GM10847 (cell line): ENCODE results near the gene ZNF236.

Experiments used
- POLR2A ChIP-seq: IDR thresholded peaks from 2 replicates; pipeline ENCODE4 v1.6.1; 2011; ENCODE audit not compliant: insufficient read length; ENCODE audit errors: extremely low read depth

The ZNF236 gene

DNA sequence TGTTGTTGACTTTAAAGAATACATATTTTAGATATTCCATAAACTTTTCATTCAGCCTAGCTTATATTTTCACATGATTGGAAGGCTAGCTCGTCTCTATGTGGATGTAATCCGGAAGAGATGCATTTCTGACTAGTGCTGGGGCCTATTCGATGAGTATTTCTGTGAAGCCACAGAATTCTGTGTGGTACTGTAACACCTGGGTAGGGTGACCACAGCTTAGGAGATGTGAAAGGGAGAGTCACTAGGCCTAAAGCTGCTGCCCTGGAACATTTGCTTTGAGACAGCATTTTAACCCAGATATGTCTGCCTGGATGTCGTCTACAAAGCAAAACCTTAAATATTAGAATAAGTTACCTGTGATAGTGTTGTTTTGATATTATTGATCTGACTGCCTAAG is 83.5 kb downstream of the ZNF236 start:
- no peak for TF ChIP-seq POLR2A

DNA sequence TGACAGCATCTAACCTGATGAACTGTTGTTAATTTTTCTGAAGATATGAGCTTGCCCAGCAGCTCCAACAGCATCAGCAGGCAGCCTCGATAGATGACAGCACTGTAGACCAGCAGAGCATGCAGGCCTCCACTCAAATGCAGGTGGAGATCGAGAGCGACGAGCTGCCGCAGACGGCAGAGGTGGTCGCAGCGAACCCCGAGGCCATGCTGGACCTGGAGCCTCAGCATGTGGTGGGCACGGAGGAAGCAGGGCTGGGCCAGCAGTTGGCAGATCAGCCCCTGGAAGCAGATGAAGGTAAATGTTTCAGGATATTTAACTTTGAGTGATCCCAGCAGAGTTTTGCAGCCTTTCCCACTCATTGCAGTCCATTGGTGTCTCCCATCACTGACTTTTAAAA is 85.9 kb downstream of the ZNF236 start:
- no peak for TF ChIP-seq POLR2A

DNA sequence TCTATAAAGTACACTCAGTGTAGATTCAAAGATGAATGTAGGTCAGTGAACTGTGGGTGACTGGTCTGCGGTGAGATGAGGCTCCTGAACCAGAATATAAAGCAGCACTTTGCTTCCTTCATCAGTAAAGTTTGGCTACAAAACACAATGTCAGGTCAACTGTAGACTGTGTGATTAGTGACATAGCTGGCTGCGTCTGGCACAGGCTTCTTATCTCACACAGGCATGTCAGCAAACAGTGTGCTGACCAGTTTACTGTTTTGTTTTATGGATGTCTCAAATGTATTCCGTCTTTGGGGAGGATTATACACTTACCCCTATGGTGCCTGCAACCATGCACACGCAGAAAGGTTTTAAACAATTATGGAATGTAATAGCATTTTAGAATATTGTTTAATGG is 87.1 kb downstream of the ZNF236 start:
- TF ChIP-seq POLR2A, result no peak

DNA sequence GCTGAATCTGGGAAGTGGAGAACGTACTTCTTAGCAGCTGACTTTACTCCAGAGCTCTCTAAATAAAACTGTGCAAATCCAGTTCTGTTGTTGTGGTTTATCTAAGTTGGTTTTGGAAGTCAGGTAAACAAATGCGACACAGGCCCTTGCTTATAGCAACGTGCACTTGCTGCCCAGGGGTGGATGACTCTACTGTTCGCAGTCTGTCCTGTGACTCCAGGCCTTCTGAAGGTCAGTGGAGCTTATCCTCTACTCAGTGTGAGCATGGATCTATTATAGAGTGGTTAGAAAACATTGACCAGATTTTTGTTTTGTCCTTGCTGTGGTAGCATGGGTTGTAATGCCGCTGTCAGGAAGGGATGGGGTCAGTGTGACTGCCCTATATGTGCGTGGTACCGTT is 89.1 kb downstream of the ZNF236 start:
- no peak for TF ChIP-seq POLR2A

DNA sequence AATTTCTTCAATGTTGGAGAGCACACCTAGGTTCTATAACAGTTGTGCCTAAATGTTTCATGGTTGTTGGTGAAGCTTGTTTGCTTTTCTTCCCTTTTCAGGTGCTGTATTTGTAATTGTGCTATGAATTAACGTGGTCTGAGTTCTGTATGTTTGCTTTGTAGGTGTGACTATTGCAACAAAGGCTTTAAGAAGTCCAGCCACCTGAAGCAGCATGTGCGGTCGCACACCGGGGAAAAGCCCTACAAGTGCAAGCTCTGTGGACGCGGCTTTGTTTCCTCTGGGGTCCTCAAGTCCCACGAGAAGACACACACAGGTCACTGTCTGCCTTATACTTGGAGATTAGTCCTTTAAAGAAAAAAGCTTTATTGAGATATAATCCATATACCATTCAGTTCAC is 91.2 kb downstream of the ZNF236 start:
- TF ChIP-seq POLR2A, result no peak

DNA sequence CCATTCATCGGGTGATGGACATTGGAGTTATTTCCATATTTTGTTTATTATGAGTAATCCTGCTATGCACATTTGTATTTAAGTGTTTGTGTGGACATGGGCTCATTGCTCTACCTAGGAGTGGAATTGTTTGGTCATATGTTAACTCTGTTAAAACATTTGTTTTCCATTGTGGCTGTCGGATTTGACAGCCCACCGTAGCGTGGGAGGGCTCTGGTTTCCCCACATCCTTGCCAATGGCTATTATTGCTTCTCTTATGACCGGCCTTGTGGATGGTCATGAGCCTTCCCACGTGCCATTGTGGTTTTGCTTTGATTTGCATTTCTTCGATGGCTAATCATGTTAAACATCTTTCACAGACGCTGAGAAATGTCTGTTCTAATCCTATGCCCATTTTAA is 92.0 kb downstream of the ZNF236 start:
- TF ChIP-seq POLR2A, result no peak

DNA sequence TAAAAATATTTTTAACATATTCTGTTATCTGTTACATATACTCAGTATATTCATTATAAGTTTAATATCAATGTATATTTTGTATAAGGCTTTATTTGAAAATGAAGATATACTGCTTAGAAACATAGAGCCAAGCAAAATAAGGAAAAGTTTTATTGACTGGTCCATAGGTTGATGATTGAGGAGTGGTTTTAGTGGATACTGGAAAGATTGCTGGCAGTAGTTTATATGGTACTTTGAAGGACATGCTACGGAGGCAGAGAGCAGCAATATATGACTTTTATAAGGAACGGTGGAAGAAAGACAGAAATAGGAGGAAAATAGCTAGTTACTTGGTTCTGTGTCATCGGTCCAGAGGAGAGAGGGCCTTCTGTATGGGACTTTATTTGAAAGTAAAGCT is 92.4 kb downstream of the ZNF236 start:
- TF ChIP-seq POLR2A, result no peak

DNA sequence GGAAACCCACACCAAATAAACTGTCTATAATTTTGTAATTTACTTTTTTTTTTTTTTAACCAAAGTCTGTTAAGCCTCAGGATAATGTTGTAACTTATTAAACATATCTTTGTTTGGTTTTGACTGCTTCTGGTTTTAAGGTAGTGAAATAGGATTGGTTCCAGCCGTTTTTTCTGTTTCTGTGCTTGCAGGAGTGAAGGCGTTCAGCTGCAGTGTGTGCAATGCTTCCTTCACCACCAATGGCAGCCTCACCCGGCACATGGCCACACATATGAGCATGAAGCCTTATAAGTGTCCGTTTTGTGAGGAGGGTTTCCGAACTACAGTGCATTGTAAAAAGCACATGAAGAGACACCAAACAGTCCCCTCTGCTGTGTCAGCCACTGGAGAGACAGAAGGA is 93.1 kb downstream of the ZNF236 start:
- no peak for TF ChIP-seq POLR2A

DNA sequence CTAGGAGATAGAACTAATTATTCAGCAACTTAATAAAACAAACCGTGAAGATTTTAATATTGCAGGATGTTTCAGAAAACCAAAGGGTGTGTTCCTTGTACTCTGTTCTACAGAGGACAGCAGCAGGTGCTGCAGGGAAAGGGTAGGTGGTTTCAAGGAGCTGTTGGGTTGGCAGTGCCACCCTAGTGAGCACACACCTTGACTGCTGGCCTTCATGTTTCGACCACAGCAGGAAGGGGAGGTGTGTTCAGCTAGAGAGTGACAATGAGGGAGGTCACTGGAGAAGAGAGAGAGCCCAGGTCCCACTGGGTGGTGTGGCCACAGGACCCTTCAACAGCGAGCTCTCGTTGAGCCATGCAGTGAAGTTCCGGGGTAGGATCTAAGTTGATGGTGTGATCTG is 98.6 kb downstream of the ZNF236 start:
- no peak for TF ChIP-seq POLR2A

DNA sequence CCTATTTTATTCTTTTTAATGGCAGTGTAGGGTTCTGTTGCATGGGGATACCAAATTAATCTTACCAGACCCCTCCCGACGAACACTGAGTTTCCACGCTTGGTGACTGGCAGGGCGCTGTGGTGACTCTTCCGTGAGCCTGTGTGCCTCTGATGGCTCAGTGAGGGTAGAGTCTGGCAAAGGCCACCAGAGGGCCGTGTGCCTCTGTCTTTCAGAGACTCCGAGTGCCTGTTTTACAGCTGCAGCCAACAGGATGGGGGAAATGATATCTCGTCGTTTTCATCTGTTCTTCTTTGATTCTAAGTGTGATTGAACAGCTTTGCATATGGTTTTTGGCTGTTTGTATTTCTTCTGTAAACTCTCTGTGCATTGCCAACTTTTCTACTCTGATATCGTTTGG is 99.8 kb downstream of the ZNF236 start:
- TF ChIP-seq POLR2A, result no peak

DNA sequence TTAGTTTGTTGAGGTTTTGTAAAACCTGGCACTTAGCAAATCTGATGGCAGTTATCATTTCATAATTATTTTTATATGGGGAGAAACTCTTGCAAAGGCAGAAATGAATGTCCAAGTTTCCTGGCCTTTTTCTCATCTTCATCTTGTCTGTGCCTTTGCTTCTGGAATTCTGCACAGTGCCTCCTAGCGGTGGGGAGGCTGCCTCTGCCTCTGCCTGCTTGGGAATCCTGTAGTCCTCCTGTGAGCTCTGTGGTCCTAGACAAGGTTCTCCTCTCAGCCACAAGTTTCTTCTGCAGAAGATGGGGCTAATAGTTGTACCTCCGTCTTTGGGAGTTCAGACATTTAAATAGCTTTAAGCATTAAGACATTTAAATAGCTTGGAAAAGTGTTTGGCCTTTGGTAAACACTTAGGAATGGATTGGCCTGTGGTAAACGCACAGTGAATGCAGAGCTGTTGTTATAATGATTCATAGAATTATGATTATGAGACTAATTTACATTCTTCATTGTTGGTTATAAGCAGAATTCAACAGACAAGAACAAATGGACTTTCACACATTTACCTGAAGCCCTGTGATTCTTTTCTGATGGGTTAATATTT is 101.2 kb downstream of the ZNF236 start:
- TF ChIP-seq POLR2A, result no peak

DNA sequence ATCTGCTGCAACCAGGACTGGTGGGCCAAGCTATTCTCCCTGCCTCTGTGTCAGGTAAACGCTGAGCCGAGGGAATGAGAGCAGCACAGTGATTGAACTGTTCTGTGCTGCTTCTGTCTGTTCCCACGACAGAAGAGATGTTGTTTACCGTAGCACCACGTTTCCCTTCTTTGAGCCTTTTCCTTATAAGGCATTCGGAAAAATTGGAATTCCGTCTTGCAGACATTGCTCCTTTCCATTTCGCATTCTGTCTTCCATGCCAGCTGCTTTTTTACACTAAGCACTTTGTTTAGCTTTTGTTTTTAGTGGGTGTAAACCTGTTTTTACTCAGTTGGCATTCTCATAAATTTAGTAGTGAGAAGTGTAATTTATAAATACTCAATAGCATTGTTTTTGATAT is 103.1 kb downstream of the ZNF236 start:
- TF ChIP-seq POLR2A, result no peak

DNA sequence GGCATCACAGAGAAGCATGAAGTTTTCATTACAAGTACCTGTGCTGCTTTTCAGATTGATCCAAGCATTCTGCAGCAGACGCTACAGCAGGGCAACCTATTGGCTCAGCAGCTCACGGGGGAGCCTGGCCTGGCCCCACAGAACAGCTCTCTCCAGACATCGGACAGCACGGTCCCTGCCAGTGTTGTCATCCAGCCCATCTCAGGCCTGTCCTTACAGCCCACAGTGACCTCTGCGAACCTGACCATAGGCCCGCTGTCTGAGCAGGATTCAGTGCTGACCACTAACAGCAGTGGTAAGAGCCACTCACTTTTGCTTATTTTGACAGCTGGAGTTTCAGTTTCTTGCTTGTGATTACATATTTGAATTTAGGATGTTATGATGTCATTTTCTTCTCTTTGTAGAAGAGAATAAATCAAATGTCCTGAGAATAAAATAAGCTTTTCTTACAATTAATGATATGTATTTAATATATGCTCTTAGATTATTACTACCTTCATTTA is 104.9 kb downstream of the ZNF236 start:
- no peak for TF ChIP-seq POLR2A

DNA sequence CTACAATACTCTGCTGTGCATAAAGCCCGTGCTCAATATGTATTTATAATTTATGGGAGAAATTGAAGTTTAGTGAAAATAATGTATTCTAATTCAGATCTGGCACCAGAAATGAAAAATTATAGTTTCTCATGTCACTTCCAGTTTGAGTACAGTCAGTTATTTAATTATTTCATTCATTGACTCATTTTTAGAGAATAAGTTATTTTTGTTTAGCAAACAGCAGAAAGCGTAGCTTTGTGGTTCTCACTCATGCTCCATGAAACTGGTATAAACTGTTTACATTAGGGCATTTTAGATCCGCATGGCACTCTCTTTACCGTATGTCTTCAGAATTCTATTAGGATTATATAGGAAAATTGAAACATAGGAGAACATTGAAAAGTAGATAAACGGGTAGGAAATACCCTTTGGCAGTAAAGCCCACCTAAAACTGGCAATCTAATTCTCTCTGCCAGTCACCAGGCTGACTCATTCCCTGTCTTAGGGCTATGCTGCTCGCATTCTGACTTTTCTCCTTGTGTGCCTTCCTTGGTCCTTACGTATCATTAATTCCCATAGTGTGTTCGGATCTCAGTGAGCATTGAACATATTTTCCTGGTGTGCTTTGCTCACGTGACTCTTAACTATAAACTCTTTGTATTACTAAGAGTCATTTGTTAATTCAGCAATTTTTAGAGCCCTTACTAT is 106.0 kb downstream of the ZNF236 start:
- TF ChIP-seq POLR2A, result no peak

DNA sequence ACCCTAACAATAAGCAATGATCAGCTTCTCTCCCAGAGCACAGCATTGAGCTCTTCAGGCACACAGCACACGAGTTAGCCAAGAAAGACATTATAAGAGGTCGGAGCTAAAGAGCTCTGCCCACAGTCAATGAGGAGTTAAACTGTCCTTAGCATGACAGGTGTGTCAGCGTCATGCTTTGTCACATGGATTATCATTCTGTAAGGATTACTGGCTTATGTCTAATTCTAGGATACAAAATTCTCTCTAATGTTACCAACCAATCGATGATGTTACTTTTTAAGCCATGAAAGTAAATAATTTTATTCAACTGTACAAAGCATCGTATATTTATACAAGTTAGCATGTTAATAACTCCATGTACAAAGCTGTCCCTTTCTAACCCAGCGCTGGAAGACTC is 108.8 kb downstream of the ZNF236 start:
- no peak for TF ChIP-seq POLR2A

DNA sequence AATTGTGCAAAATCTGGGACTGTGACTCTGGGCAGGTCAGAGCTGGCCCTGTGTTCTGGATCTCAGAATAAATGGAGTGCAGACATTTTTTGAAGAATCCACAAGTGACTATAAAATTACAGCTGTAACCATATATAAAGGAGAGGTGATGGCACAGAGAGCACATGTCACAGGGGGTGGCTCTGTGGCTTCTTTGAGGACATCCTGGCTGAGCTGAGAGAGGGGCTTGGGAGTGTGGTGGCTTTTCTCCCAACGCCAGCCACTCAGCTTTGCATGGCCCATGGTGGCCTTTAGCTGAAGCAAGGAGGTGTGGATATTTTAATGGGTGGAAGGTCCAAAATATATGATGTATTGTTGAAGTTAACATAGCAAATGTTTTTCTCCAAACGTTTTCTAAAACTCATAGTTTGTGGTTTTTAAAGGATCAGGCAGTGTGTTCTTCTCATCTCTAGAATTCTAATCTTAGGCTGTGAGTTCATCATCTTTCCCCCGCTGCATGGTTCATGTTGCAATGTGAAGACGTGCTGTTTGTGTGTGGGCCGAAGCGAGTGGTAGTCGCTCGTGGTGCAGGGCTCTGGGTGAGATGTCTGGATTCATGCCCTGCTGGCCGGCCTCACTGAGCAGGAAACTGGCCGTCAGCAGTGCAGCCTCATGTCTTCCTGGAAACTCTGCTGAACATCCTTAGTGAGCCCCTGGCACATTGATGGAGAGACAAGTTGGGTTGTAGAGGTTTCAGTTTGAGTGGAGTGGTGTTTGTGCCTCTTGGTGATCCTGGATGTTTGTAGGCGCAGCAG is 109.9 kb downstream of the ZNF236 start:
- TF ChIP-seq POLR2A, result no peak
